CD1c-positive myeloid dendritic cell (primary cell): ENCODE results near the gene ANXA3.
A peak's percentile ranks its signal among the peaks of the same experiment; 100 is the strongest.
"Not testable (repeated sequence)": the region's sequence is repeated elsewhere in the genome, so short reads cannot be mapped to it uniquely, and the experiment has no call there.

Experiments
- DNase-seq: peaks from one replicate; pipeline ENCODE4 v3.0.0-alpha.2; 2016; ENCODE audit errors: extremely low spot score

Gene ANXA3

GRCh38 chr4:78543424-78544125 is 8.0 kb upstream of the ANXA3 start:
- no peak for DNase-seq

- no peak for DNase-seq
Observed at GRCh38 chr4:78544678-78545077, 6.9 kb upstream of the ANXA3 start.

DNA sequence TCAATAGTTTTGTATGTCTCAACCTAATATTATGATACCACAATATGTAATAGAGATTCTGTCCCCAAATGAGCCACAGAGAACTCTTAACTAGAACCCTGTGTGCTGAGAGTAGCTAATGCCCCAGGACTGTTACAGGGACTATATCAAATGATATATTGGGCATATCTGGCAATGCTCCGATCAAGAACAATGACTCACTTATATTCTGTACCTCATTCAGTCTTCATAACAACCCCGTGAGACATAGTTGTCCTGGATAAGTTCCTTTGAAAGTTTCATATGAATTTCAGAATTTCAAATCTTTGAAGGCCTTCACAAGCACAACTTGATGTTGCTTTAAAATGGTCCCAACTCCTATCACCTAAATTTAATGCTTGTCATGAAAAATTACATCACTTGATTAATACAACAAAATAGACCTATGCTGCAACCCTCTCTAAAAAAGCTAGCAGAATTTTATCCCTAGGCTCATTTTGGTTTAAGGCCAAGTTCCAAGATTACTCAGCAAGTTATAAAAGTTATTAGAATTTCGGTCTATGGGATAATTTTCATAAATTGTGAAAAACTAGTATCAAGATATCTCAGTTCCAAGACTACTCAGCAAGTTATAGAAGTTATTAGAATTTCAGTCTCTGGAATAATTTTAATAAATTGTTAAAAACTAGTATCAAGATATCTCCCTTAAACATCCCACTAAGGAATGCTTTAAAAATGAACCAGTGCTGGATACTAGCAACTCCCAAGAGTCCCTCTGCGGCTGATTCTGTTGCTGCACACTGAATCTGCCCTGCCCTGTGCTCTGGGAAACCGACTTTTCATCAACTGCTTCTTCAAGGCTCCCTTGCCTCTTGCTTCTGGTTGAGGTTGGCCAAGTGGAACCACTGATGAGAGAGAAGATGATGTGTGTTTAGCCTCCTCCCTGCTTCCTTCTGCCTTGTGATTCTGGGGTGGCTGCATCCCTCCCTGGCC is 6.0 kb upstream of the ANXA3 start:
- DNase-seq, result no peak

DNA sequence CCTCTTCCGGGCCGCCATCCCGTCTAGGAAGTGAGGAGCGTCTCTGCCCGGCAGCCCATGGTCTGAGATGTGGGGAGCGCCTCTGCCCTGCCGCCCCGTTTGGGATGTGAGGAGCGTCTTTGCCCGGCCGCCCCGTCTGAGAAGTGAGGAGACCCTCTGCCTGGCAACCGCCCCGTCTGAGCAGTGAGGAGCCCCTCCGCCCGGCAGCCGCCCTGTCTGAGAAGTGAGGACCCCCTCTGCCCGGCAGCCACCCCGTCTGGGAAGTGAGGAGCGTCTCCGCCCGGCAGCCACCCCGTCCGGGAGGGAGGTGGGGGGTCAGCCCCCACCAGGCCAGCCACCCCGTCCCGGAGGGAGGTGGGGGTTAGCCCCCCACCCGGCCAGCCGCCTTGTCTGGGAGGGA is 3.7 kb upstream of the ANXA3 start:
- not testable (repeated sequence) for DNase-seq

DNA sequence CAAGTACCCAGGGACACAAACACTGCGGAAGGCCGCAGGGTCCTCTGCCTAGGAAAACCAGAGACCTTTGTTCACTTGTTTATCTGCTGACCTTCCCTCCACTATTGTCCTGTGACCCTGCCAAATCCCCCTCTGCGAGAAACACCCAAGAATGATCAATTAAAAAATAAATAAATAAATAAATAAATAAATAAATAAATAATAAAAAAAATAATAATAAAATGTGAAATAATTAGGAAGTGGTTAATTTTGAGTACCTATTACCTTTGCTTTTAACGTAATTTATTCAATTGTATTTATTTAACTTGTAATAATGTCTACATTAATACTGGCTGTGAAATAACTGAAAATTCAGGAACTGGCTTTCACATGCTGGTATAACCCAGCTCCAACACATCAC is 2.7 kb upstream of the ANXA3 start:
- not testable (repeated sequence) for DNase-seq

- peak; percentile 38 for DNase-seq
Observed at GRCh38 chr4:78552389-78553042, 946 bp downstream of the ANXA3 start.

GRCh38 chr4:78553043-78553396 is 1.4 kb downstream of the ANXA3 start:
- no peak for DNase-seq

DNA sequence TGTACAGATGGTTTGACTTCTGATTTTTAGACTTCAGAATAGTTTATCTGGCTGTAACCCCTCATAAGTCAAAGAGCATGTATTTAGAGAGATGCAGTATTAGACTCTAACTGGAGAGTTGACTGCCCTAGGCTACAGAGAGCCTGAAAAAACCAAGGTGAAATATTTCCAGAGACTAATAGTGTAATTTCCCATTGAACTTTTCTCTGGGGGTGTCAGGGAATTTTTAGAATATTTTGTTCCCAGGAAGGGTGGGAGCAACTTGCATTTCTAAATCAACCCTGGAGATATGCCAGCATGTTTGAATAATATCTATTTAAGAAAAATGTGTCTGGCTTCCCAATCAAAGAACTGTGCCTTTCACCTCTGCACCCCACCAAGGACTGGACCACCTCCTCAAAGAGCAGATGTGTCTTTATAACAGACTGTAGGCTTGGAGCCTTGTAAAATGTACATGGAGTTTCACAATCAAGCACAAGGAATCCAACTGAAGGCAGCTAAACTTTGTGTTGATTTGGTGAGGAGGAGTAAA is 2.0 kb downstream of the ANXA3 start:
- DNase-seq, result no peak

GRCh38 chr4:78556665-78557064 is 5.1 kb downstream of the ANXA3 start:
- no peak for DNase-seq

DNA sequence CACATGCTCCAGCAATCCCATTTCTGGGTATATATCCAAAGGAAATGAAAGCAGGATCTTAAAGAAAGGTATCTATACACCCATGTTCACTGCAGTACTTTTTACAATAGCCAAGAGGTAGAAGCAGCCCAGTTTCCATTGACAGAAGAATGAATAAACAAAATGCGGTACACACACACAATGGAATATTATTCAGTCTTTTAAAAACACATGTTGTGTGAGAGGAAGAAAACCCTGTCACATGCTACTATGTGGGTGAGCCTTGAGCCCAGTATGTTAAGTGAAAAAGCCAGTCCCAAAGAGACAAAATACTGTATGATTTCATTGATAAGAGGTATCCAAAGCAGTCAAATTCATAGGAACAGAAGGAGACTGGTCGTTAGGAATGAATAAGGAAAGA is 6.3 kb downstream of the ANXA3 start:
- no peak for DNase-seq

DNA sequence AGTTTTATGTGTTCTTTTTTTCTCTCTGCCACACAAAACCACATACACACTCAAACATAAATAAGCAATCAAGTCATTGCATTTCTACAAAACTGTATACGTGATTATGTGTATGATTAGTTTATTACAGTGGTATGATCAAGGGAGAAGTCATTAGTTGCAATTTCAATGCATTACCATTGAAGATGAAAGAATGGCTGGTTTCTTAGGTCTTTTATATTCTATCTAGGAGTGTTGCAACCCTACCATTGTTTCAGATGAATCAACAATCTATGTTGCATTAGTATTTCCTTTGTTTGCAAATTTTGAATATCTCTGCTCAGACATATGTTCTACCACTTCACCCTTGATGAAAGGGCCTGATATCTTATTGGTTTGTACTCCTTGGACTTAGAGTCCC is 6.8 kb downstream of the ANXA3 start:
- DNase-seq, result no peak

DNA sequence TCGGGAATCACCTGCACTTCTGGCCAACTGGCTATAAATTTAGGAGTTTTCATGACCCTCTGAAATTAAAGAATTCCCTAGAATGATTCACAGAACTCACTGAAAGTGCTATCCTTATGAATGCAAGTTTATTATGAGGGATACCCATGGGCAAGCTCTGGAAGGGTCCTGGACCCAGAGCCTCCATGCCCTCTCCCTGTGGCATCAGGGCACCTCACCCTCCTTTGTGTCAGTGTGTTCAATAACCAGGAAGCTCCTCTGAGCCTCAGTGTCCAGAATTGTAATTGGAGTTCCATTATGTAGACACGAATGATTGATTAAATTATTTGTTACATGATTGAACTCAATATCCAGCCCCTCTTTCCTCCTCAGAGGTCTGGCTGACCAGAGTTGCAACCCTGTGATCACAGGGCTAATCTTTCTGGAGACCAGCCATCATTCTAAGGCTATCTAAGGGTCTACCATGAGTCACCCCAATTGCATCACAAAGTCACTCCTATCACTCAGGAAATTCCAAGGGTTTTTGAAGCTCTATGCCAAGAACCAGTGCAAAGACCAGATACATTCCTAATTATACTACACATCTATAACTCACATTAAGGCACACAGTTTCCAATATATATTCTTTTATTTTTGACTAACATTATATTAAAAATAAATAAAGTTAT is 8.9 kb downstream of the ANXA3 start:
- DNase-seq, result no peak

- no peak for DNase-seq
Observed at GRCh38 chr4:78561677-78562076, 10.1 kb downstream of the ANXA3 start.

DNA sequence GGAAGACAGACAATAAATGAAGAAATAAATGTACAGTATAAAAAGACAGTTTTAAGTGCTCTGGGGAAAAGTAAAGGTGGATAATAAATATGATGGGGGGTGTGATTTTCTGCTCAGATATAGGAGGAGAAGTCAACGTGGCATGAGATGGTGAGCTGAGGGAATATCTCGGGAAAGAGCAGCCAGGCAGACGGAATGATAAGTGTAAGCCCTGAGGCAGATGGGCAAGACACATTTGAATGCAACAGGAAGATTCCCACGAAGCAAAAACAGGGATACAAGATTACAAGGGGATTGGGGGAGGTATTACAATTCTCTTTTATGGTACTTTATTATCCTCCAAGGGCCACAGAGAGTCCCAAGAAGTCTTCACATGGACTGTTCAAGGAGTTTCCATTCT is 11.1 kb downstream of the ANXA3 start:
- no peak for DNase-seq

DNA sequence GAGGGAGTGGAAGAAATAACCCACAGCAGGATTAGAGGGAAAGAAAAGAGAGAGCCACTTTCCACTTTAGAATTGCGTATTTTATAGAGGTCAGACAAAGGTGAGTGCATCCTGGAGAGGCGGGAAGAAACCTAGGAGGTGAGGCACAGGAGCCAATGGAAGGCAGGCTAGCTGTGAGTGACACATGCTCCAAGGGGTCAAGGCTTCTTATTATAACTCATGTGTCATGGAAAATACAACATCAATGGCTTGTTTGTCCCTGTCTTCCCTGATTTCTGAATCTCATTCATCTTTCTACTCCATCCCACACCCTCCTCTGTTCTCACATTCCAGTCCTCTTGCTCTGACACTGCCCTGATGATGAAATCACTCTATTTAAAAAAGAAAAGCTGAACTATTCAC is 14.4 kb downstream of the ANXA3 start:
- no peak for DNase-seq

GRCh38 chr4:78566834-78567499 is 15.4 kb downstream of the ANXA3 start:
- no peak for DNase-seq

DNA sequence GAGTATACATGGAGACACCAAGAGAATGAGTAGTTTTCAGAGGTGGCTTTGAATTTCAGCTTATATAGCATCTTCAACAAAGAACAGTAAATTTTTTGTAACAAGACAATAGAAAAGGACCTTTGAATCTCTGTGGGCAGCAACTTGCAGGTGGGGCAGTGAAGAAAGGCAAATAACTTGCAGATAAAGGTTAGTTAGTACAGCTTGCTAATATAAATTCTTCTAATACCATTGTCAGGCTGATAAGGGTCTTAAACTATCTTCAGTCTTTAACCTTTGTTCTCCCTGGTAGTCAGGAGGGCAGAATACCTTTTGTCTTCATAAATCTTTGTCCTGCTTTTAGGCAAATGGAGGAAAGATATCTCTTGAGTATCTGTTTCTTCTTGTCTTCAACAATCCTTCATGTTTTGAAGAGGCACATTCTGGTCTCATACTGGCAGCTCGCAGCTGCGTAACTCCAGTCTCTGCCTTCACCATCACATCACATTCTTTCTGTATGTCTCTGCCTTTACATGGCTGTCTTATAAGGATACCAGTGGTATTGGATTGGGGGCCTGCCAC is 16.0 kb downstream of the ANXA3 start:
- DNase-seq, result no peak

DNA sequence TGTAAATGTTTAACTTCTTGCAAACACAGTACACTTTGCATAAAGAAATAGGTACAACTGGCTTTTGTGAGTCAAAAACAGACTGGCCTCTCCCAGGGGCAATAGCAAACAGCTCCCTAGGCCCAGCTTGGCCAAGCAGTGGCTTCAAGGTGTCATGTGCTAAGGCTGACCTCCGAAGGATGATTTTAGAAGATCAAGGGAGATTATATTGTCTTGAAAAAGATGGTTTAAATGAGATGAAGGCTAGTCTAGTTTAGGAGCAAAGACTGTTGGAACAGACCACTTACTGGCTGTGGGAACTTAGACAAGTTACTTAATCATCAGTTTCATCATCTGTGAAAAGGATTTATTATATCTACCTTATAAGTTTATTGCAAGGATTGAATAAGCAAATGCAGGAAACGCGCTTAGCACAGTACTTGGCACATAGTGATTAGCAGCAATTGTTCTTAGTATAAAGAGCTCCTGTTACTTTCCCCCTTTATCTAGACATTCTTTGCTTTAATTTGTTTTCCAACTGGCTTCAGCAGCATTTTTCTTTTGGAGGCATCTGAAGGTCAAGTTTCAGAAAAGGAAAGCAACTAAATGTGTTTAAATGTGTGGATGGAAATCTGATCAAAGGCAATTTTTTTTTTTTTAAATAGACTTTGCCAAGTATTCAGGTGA is 17.2 kb downstream of the ANXA3 start:
- no peak for DNase-seq

DNA sequence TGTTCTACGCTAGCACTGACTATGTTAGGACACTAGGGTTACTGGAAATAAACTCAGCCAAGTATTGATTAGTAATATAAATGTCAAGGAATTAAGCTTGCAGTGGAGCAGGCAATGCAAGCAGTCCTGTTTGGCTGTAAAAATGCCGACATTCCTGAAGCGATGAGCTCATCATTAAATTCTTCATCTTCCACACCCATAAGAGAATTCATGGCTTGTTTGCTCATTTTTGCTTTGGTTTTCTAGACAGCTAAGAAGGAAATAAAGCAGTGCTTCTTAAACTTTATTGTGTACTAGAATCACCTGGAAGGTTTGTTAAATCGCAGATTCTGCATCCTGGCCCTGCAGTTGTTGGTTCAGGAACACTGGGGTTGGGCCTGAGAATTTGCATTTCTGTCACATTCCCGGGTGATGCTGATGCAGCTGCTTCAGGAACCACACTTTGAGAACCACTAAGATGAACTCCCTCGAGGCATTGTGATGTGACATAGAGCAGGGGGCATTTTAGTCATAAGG is 17.8 kb downstream of the ANXA3 start:
- DNase-seq, result no peak

DNA sequence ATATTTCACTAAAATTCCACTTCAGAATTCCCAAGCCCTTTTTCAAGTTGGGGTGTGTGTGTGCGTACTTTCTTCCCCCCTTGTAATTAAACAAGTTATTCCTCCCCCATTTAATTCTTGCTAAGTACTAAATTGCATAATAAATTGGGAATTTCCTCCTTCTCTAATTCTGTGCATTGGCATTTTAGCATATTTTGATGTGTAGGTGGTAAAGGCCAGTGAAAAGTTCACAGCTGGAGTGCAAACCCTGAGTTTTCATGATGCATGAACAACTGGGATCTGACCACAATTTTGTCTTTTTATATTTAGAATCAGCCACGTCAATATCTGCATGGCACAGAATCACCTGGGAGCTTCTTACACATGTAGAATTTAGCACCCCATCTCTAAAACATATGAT is 18.5 kb downstream of the ANXA3 start:
- DNase-seq, result no peak
